ENCODE measurements around the gene MTO1.
"Not testable (repeated sequence)": the region's sequence is repeated elsewhere in the genome, so short reads cannot be mapped to it uniquely, and the experiment has no call there.

- TF ChIP-seq CTCF (conservative IDR thresholded peaks at IDR 0.05; ENCODE audit: low read depth in 2 of 2); EZH2 (IDR thresholded peaks at IDR 0.05; ENCODE audit: low read depth, unreplicated experiment): not testable (repeated sequence)
These were observed 57.7 kb downstream of the MTO1 start for GRCh38 chr6:73518982-73519881.
